ENCODE data around the gene CR1. TPM values are rescaled to one million over a fixed set of nuclear protein-coding genes. Genes with fewer than 3 reads are reported as not detected.

CR1 gene
- total and polyA plus RNA-seq, 2 donors (not counting 3 experiments of a cell fraction or from before 2014, with no cell fraction given), result not detected

Other genes with a start within 250 kb of the CR1 start
- 179 and 223 TPM in 2 replicates for gene CD55, start 174.5 kb upstream of the CR1 start, total RNA-seq
- gene CD55, start 174.5 kb upstream of the CR1 start, polyA plus RNA-seq, result 103 and 111 TPM in 2 replicates
- gene CR2, start 41.8 kb upstream of the CR1 start, total RNA-seq, result not detected in 2 replicates
- gene CR2, start 41.8 kb upstream of the CR1 start, polyA plus RNA-seq, result not detected in 2 replicates
- not detected in 2 replicates for gene CR1L, start 149.0 kb downstream of the CR1 start, total RNA-seq
- gene CR1L, start 149.0 kb downstream of the CR1 start, polyA plus RNA-seq, result not detected in 2 replicates